Smooth muscle cell (in vitro differentiated cells): ENCODE data around the gene PATL1. TPM values are rescaled to one million over a fixed set of nuclear protein-coding genes. Genes with fewer than 3 reads are reported as not detected.

Source experiments
- DNase-seq: peaks from one replicate; lab custom pipeline; 2025; ENCODE audit not compliant: unreplicated experiment; lab: John Stamatoyannopoulos, UW
- H2AFZ ChIP-seq: fragments of 200-600 bp; sonication (generic); 2 replicates; pipeline ENCODE4 v1.6.0; 2016; ENCODE audit warnings: antibody characterized with exemption, low read depth, mild to moderate bottlenecking
- H3F3A ChIP-seq: fragments of 200-600 bp; sonication (generic); 2 replicates; pipeline ENCODE4 v1.6.0; 2017; ENCODE audit warnings: antibody characterized with exemption, low read depth
- H3K27ac ChIP-seq: fragments of 200-600 bp; sonication (generic); 2 replicates; pipeline ENCODE4 v1.5.1; 2016; ENCODE audit warnings: low read depth, mild to moderate bottlenecking
- H3K27me3 ChIP-seq: fragments of 200-600 bp; sonication (generic); 2 replicates; pipeline ENCODE4 v1.6.1; 2016; ENCODE audit warnings: low read depth, mild to moderate bottlenecking
- H3K36me3 ChIP-seq: fragments of 200-600 bp; sonication (generic); 2 replicates; pipeline ENCODE4 v1.5.1; 2016; ENCODE audit warnings: low read depth
- H3K4me1 ChIP-seq: fragments of 200-600 bp; sonication (generic); 2 replicates; pipeline ENCODE4 v1.5.1; 2016; ENCODE audit warnings: low read depth
- H3K4me2 ChIP-seq: fragments of 200-600 bp; sonication (generic); 2 replicates; pipeline ENCODE4 v1.6.0; 2016; ENCODE audit warnings: mild to moderate bottlenecking
- H3K4me3 ChIP-seq: fragments of 200-600 bp; sonication (generic); 2 replicates; pipeline ENCODE4 v1.5.1; 2016; ENCODE audit warnings: mild to moderate bottlenecking
- H3K79me2 ChIP-seq: fragments of 200-600 bp; sonication (generic); 2 replicates; pipeline ENCODE4 v1.6.0; 2016; ENCODE audit warnings: low read depth, mild to moderate bottlenecking
- H3K9ac ChIP-seq: fragments of 200-600 bp; sonication (generic); 2 replicates; pipeline ENCODE4 v1.6.0; 2016; ENCODE audit warnings: low read depth
- H3K9me3 ChIP-seq: fragments of 200-600 bp; sonication (generic); replicated peaks from 2 replicates; pipeline ENCODE4 v1.5.1; 2016; ENCODE audit warnings: low read depth
- H4K20me1 ChIP-seq: fragments of 200-600 bp; sonication (generic); 2 replicates; pipeline ENCODE4 v1.6.0; 2016; ENCODE audit warnings: low read depth
- WGBS: methylation state at CpG from one replicate; pipeline ENCODE4 v1.1.7; 2016; ENCODE audit warnings: low lambda C conversion rate; 5-methylcytosine and 5-hydroxymethylcytosine counted together
- polyA plus RNA-seq: library from polyadenylated mRNA; unstranded; fragments of >200 nt; fragmentation: Nextera tagmentation; extraction: Ambion mirVana; gene quantifications from 2 replicates; pipeline ENCODE4 v1.2.1, GENCODE V29; 2016
- total RNA-seq: library from RNA; depleted of rRNA; stranded (reverse); fragments of >200 nt; gene quantifications from 2 replicates; pipeline ENCODE4 v1.2.3, GENCODE V29; 2014
- TF ChIP-seq, protein P1 (sequence below): fragments of 200-600 bp; sonication (generic); IDR thresholded peaks from 2 replicates; pipeline ENCODE4 v1.5.1; 2017; ENCODE audit warnings: borderline replicate concordance, mild to moderate bottlenecking, antibody characterized with exemption; ENCODE audit not compliant: insufficient read depth, poor library complexity, severe bottlenecking

Gene PATL1
- total and polyA plus RNA-seq, 2 experiments from 2014 or later = 16.5 to 35.2 TPM

DNA sequence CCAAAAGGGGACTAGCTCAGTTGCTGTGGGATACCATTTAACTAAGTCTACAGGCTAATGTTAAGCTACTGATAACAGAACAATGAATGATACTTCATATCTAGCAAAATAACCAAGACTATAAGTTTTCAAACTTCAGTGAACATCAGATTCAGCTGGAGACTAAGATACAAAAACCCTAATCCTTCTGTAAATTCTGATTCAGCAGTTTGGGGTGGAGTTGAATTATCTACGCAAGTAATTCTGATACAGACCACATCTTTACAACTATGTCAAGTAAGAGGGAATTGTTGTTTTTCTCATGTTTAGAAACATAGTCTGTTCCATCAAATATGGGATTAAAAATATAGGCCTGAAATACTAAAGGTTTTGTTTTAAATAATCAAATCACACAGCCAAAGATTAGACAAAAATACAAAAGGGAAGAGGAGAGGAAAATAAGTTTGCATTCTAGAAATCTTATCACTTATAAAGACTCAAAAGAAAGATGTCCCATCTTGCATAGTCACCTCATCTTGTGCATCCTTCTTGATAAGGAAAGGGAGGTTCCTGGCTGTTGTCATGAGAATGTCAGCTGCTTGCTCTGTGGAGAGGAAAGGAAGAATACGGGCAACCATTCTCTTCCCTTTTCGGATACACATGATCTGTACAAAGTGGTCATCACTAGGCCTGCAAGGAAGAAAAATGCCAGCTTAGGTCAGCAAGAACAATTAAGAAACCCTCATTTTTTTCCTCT, 21.4 kb downstream of the PATL1 start:
- 96% methylated on average over 3 of the region's 3 CpGs for WGBS
- no peaks in the 10 kb centered on the region for H3K27me3 ChIP-seq
- TF ChIP-seq, protein P1, sequence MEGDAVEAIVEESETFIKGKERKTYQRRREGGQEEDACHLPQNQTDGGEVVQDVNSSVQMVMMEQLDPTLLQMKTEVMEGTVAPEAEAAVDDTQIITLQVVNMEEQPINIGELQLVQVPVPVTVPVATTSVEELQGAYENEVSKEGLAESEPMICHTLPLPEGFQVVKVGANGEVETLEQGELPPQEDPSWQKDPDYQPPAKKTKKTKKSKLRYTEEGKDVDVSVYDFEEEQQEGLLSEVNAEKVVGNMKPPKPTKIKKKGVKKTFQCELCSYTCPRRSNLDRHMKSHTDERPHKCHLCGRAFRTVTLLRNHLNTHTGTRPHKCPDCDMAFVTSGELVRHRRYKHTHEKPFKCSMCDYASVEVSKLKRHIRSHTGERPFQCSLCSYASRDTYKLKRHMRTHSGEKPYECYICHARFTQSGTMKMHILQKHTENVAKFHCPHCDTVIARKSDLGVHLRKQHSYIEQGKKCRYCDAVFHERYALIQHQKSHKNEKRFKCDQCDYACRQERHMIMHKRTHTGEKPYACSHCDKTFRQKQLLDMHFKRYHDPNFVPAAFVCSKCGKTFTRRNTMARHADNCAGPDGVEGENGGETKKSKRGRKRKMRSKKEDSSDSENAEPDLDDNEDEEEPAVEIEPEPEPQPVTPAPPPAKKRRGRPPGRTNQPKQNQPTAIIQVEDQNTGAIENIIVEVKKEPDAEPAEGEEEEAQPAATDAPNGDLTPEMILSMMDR = no peak
- H3K9ac ChIP-seq = no peak overlapping the region
- no peaks in the 10 kb centered on the region for H3F3A ChIP-seq
- H3K79me2 ChIP-seq = peaks cover 5% of the 10 kb centered on the region
- no peak for DNase-seq
- H2AFZ ChIP-seq = no peak overlapping the region
- H3K4me2 ChIP-seq = no peak overlapping the region
- H4K20me1 ChIP-seq = no peaks in the 10 kb centered on the region
- H3K4me1 ChIP-seq = no peaks in the 10 kb centered on the region
- H3K9me3 ChIP-seq = no peaks in the 10 kb centered on the region
- no peak overlapping the region for H3K27ac ChIP-seq
- H3K4me3 ChIP-seq = no peak overlapping the region
- peaks cover 65% of the 10 kb centered on the region for H3K36me3 ChIP-seq

- Histone ChIP-seq H3K36me3 (peaks cover 62% of the 10 kb centered on the region), H4K20me1 (no peaks in the 10 kb centered on the region), H3K79me2 (peaks cover 5% of the 10 kb centered on the region), H3K4me3 (no peak overlapping the region), H3K9me3 (no peaks in the 10 kb centered on the region), H3K27ac (no peak overlapping the region), H3K4me1 (no peaks in the 10 kb centered on the region), H3K4me2 (no peak overlapping the region), H3K9ac (no peak overlapping the region), H3K27me3 (no peaks in the 10 kb centered on the region), H2AFZ (no peak overlapping the region), H3F3A (no peaks in the 10 kb centered on the region)
- TF ChIP-seq, protein P1 = no peak
- DNase-seq = no peak
- WGBS = 95% methylated on average over 3 of the region's 3 CpGs
Observed at GRCh38 chr11:59644528-59644927, 24.3 kb downstream of the PATL1 start.

DNA sequence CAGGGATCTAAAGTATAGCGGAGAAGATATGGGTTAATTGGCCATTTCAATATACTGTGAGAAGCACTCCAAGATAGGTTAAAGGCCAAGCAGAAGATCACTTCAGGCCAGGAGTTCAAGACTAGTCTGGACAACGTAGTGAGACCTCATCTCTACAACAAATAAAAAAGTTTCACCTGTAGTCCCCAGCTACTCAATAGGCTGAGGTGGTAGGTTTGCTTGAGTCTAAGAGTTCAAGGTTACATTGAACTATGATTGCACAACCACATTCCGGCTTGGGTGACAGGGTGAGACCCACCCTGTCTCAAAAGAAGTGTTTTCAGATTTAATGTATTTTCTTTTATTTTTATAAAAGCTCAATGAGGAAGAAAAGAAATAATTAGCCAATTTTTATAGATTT, 25.4 kb downstream of the PATL1 start:
- Histone ChIP-seq H3K9me3 (no peaks in the 10 kb centered on the region), H2AFZ (no peak overlapping the region), H3F3A (no peaks in the 10 kb centered on the region), H4K20me1 (no peaks in the 10 kb centered on the region), H3K9ac (no peak overlapping the region), H3K4me2 (no peak overlapping the region), H3K36me3 (peaks cover 61% of the 10 kb centered on the region), H3K27ac (no peak overlapping the region), H3K4me3 (no peak overlapping the region), H3K4me1 (no peaks in the 10 kb centered on the region), H3K79me2 (peaks cover 5% of the 10 kb centered on the region), H3K27me3 (no peaks in the 10 kb centered on the region)
- TF ChIP-seq, protein P1 = no peak
- DNase-seq = no peak
- 99% methylated on average over 3 of the region's 3 CpGs for WGBS

DNA sequence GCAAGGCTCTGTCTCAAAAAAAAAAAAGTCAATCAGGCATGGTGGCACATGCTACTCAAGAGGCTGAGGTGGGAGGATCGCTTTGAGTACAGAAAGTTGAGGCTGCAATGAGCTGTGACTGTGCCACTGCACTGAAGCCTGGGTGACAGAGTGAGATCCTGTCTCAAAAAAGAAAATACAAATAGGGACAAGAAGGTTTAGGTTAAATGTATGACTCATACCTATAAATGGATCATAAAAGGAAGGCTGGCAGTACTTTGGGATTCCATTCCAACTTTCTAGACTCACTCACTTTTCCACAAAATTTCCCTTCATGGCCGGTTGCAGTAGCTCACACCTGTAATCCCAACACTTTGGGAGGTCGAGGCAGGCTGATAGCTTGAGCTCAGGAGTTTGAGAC, 27.7 kb downstream of the PATL1 start:
- Histone ChIP-seq H3K9ac (no peak overlapping the region), H3F3A (no peaks in the 10 kb centered on the region), H3K4me3 (no peak overlapping the region), H3K27me3 (no peaks in the 10 kb centered on the region), H3K79me2 (no peaks in the 10 kb centered on the region), H3K9me3 (no peaks in the 10 kb centered on the region), H3K27ac (no peak overlapping the region), H3K36me3 (peaks cover 65% of the 10 kb centered on the region), H2AFZ (no peak overlapping the region), H4K20me1 (no peaks in the 10 kb centered on the region), H3K4me2 (no peak overlapping the region), H3K4me1 (no peaks in the 10 kb centered on the region)
- DNase-seq = no peak
- 93% methylated on average over 3 of the region's 3 CpGs for WGBS
- TF ChIP-seq, protein P1 = no peak
